ENCODE data around the gene B9D2. TPM values are rescaled to one million over a fixed set of nuclear protein-coding genes. Genes with fewer than 3 reads are reported as not detected.
A peak's percentile ranks its signal among the peaks of the same experiment; 100 is the strongest.
"Not testable (repeated sequence)": the region's sequence is repeated elsewhere in the genome, so short reads cannot be mapped to it uniquely, and the experiment has no call there.

The B9D2 gene
- total and polyA plus RNA-seq, 2 donors: 1.9 to 10.0 TPM

GRCh38 chr19:41376241-41376997 is 12.5 kb upstream of the B9D2 start, which contains the start of gene TMEM91:
Gene TMEM91, plus strand, starts transcription at chr19:41376533. Its CDS starts 1,777 bp downstream, at chr19:41378310.
- H3K36me3 ChIP-seq (ENCODE audit: insufficient read depth): no peaks in the 10 kb centered on the region
- DNase-seq (ENCODE audit: extremely low spot score): no peak
- H3K4me1 ChIP-seq (ENCODE audit: insufficient read depth): no peaks in the 10 kb centered on the region
- WGBS: 1% methylated on average over 47 of the region's 47 CpGs
- peak within 1 kb of the TSS; percentile 48 for H3K4me3 ChIP-seq (ENCODE audit: low read depth, low read length)
- peak within 1 kb of the TSS; percentile 64 for H3K27ac ChIP-seq (ENCODE audit: low read depth)

- no peak overlapping the region for H3K4me3 ChIP-seq (ENCODE audit: low read depth, low read length)
- 15% methylated on average over 12 of the region's 12 CpGs for WGBS
- H3K27ac ChIP-seq (ENCODE audit: low read depth): no peak overlapping the region
- no peaks in the 10 kb centered on the region for H3K4me1 ChIP-seq (ENCODE audit: insufficient read depth)
- DNase-seq (ENCODE audit: extremely low spot score): peak; percentile 73
- H3K36me3 ChIP-seq (ENCODE audit: insufficient read depth): no peaks in the 10 kb centered on the region
Measured at GRCh38 chr19:41373993-41374392, 10.0 kb upstream of the B9D2 start.

- no peak for DNase-seq (ENCODE audit: extremely low spot score)
- Histone ChIP-seq H3K4me1 (ENCODE audit: insufficient read depth) (no peaks in the 10 kb centered on the region), H3K27ac (ENCODE audit: low read depth) (no peak overlapping the region), H3K36me3 (ENCODE audit: insufficient read depth) (no peaks in the 10 kb centered on the region), H3K4me3 (ENCODE audit: low read depth, low read length) (no peak overlapping the region)
- WGBS: 56% methylated on average over 2 of the region's 2 CpGs
Measured at GRCh38 chr19:41372501-41372900, 8.6 kb upstream of the B9D2 start.

- 94% methylated on average over 8 of the region's 8 CpGs for WGBS
- no peak overlapping the region for H3K4me3 ChIP-seq (ENCODE audit: low read depth, low read length)
- no peak for DNase-seq (ENCODE audit: extremely low spot score)
- H3K27ac ChIP-seq (ENCODE audit: low read depth): no peak overlapping the region
- H3K36me3 ChIP-seq (ENCODE audit: insufficient read depth): no peaks in the 10 kb centered on the region
- H3K4me1 ChIP-seq (ENCODE audit: insufficient read depth): no peaks in the 10 kb centered on the region
Measured at GRCh38 chr19:41371541-41371940, 7.6 kb upstream of the B9D2 start.

GRCh38 chr19:41371119-41371518 is 7.2 kb upstream of the B9D2 start:
- not testable (repeated sequence) for H3K36me3 ChIP-seq (ENCODE audit: insufficient read depth); H3K4me3 ChIP-seq (ENCODE audit: low read depth, low read length); DNase-seq (ENCODE audit: extremely low spot score); H3K27ac ChIP-seq (ENCODE audit: low read depth); H3K4me1 ChIP-seq (ENCODE audit: insufficient read depth)
- WGBS: 92% methylated on average over 5 of the region's 5 CpGs

- no peaks in the 10 kb centered on the region for H3K4me1 ChIP-seq (ENCODE audit: insufficient read depth)
- no peak overlapping the region for H3K4me3 ChIP-seq (ENCODE audit: low read depth, low read length)
- WGBS: 97% methylated on average over 2 of the region's 2 CpGs
- DNase-seq (ENCODE audit: extremely low spot score): no peak
- no peak overlapping the region for H3K27ac ChIP-seq (ENCODE audit: low read depth)
- no peaks in the 10 kb centered on the region for H3K36me3 ChIP-seq (ENCODE audit: insufficient read depth)
Measured at GRCh38 chr19:41369769-41370168, 5.8 kb upstream of the B9D2 start.

- H3K36me3 ChIP-seq (ENCODE audit: insufficient read depth): no peaks in the 10 kb centered on the region
- no peaks in the 10 kb centered on the region for H3K4me1 ChIP-seq (ENCODE audit: insufficient read depth)
- 57% methylated on average over 6 of the region's 6 CpGs for WGBS
- no peak overlapping the region for H3K27ac ChIP-seq (ENCODE audit: low read depth)
- no peak for DNase-seq (ENCODE audit: extremely low spot score)
- no peak overlapping the region for H3K4me3 ChIP-seq (ENCODE audit: low read depth, low read length)
Measured at GRCh38 chr19:41367848-41368301, 3.9 kb upstream of the B9D2 start.

GRCh38 chr19:41366089-41366488 is 2.1 kb upstream of the B9D2 start:
- Histone ChIP-seq H3K36me3 (ENCODE audit: insufficient read depth) (no peaks in the 10 kb centered on the region), H3K27ac (ENCODE audit: low read depth) (no peak overlapping the region)
- 95% methylated on average over 1 of the region's 1 CpG for WGBS

GRCh38 chr19:41364524-41365391 is 809 bp upstream of the B9D2 start:
- H3K4me1 ChIP-seq (ENCODE audit: insufficient read depth): no peaks in the 10 kb centered on the region
- H3K4me3 ChIP-seq (ENCODE audit: low read depth, low read length): peak overlapping the region; percentile 53
- DNase-seq (ENCODE audit: extremely low spot score): no peak
- peak overlapping the region; percentile 83 for H3K27ac ChIP-seq (ENCODE audit: low read depth)
- 78% methylated on average over 14 of the region's 14 CpGs for WGBS
- H3K36me3 ChIP-seq (ENCODE audit: insufficient read depth): no peaks in the 10 kb centered on the region

More at GRCh38 chr19:41366089-41366488, 2.1 kb upstream of the B9D2 start:
- DNase-seq (ENCODE audit: extremely low spot score): no peak
- no peaks in the 10 kb centered on the region for H3K4me1 ChIP-seq (ENCODE audit: insufficient read depth)
- H3K4me3 ChIP-seq (ENCODE audit: low read depth, low read length): no peak overlapping the region

GRCh38 chr19:41363371-41363752 is 587 bp downstream of the B9D2 start:
- no peaks in the 10 kb centered on the region for H3K4me1 ChIP-seq (ENCODE audit: insufficient read depth)
- H3K36me3 ChIP-seq (ENCODE audit: insufficient read depth): no peaks in the 10 kb centered on the region
- H3K4me3 ChIP-seq (ENCODE audit: low read depth, low read length): peak overlapping the region; percentile 53
- peak overlapping the region; percentile 89 for H3K27ac ChIP-seq (ENCODE audit: low read depth)
- WGBS: 41% methylated on average over 6 of the region's 6 CpGs
- no peak for DNase-seq (ENCODE audit: extremely low spot score)

- H3K27ac ChIP-seq (ENCODE audit: low read depth): peak overlapping the region; percentile 51
- H3K4me1 ChIP-seq (ENCODE audit: insufficient read depth): no peaks in the 10 kb centered on the region
- no peaks in the 10 kb centered on the region for H3K36me3 ChIP-seq (ENCODE audit: insufficient read depth)
- DNase-seq (ENCODE audit: extremely low spot score): no peak
- H3K4me3 ChIP-seq (ENCODE audit: low read depth, low read length): no peak overlapping the region
- 88% methylated on average over 10 of the region's 10 CpGs for WGBS
Measured at GRCh38 chr19:41362143-41362847, 1.7 kb downstream of the B9D2 start.

- WGBS: 92% methylated on average over 1 of the region's 1 CpG
- Histone ChIP-seq H3K4me3 (ENCODE audit: low read depth, low read length) (no peak overlapping the region), H3K4me1 (ENCODE audit: insufficient read depth) (no peaks in the 10 kb centered on the region), H3K27ac (ENCODE audit: low read depth) (no peak overlapping the region), H3K36me3 (ENCODE audit: insufficient read depth) (no peaks in the 10 kb centered on the region)
- DNase-seq (ENCODE audit: extremely low spot score): no peak
Measured at GRCh38 chr19:41359741-41360140, 4.2 kb downstream of the B9D2 start.

GRCh38 chr19:41357746-41358145 is 6.2 kb downstream of the B9D2 start:
- Histone ChIP-seq H3K4me3 (ENCODE audit: low read depth, low read length) (no peak overlapping the region), H3K4me1 (ENCODE audit: insufficient read depth) (no peaks in the 10 kb centered on the region), H3K36me3 (ENCODE audit: insufficient read depth) (no peaks in the 10 kb centered on the region), H3K27ac (ENCODE audit: low read depth) (no peak overlapping the region)
- DNase-seq (ENCODE audit: extremely low spot score): no peak
- 95% methylated on average over 13 of the region's 13 CpGs for WGBS
